Limb (tissue), 2 donors: ENCODE results near the gene SLC12A8.

Experiments
- DNase-seq, 2 donors: peaks; one replicate each; pipeline ENCODE4 v3.0.0-alpha.2; 2016; ENCODE audit errors: extremely low spot score in 2 of 2

Gene SLC12A8

DNA sequence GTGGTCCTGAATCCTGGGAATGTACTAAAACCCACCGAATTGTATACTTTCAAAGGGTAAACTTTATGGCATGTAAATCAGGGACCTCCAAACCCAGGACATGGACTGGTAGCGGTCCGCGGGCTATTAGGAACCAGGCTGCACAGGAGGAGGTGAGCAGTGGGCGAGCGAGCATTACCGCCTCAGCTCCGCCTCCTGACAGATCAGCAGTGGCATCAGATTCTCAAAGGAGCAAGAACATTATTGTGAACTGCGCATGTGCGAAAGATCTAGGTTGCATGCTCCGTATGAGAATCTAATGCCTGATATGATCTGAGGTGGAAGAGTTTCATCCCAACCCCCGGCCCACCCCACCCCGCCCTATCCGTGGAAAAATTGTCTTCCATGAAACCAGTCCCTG lies 178.9 kb downstream of the SLC12A8 start:
- no peak for DNase-seq

DNA sequence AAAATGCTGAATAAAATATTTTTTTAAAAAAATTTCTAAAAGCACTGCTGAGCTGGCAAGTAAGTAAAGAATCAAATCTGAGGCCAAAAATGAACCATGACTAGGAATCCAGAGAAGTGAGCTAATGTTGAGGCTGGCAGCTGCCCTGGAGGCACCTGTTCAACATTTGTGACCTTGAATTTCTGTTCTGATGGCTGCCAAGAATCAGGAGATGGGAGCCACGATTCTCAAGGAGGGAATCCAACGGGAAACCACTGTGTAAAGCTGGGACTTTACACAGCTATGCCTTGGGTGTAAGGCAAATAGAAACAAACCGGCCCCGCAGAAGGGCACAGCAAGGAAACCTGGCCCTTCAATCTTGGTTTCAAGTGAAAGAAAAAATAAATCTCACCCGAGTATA lies 179.4 kb downstream of the SLC12A8 start:
- no peak for DNase-seq

DNA sequence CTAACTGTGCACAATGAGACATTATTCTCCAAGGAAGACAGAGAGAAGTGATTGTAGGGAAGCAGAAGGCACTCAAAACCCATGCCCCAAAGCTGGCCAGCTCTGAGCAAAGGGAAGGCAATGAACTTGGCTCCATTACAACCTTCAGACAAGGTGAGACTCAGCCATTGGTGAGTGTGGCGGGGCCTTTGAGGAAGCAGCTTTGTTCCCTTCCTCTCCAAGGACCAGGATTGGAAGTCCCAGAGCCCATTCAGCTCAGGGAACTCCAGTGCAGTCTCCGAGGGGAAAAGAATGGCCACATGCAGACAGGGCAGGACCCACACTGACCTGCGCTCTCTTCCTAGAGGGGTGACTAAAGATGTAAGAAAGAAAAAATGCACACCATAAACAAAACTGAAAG lies 179.9 kb downstream of the SLC12A8 start:
- no peak for DNase-seq
